Activated CD4-positive, alpha-beta T cell treated with anti-CD3 and anti-CD28 coated beads, Interleukin-2, Interleukin-6, amounts not matched to agents 100 ng/mL and 50 ng/mL, durations not matched to agents 16 hours and 8 hours (primary cell): ENCODE measurements around the gene PSMC4.

Source experiments
- DNase-seq: peaks from one replicate; pipeline ENCODE4 v3.0.0-alpha.2; 2020

PSMC4 gene

GRCh38 chr19:39995794-39996193, 24.8 kb downstream of the PSMC4 start:
- no peak for DNase-seq

GRCh38 chr19:39996218-39996810, 25.3 kb downstream of the PSMC4 start:
- peak; percentile 62 for DNase-seq

- peak; percentile 97 for DNase-seq
Observed at GRCh38 chr19:39996811-39997637, 26.1 kb downstream of the PSMC4 start, which contains the start of gene ZNF546. TSS of gene ZNF546 (plus strand) at chr19:39997060. CDS start at chr19:39998327, 1,267 bp downstream.

GRCh38 chr19:39997638-39998216, 26.8 kb downstream of the PSMC4 start:
- peak; percentile 38 for DNase-seq

- DNase-seq, result no peak
Observed at GRCh38 chr19:39998501-39998900, 27.5 kb downstream of the PSMC4 start.

GRCh38 chr19:40005691-40006272, 34.8 kb downstream of the PSMC4 start:
- DNase-seq, result no peak

GRCh38 chr19:40006273-40006691, 35.3 kb downstream of the PSMC4 start:
- no peak for DNase-seq

- no peak for DNase-seq
Observed at GRCh38 chr19:40009674-40010073, 38.7 kb downstream of the PSMC4 start.

- DNase-seq, result no peak
Observed at GRCh38 chr19:40013991-40014390, 43.0 kb downstream of the PSMC4 start.

- no peak for DNase-seq
Observed at GRCh38 chr19:40023969-40024368, 53.0 kb downstream of the PSMC4 start.

GRCh38 chr19:40025938-40026596, 55.1 kb downstream of the PSMC4 start:
- DNase-seq, result no peak

- no peak for DNase-seq
Observed at GRCh38 chr19:40026597-40026970, 55.6 kb downstream of the PSMC4 start.
